ENCODE results near the gene ST6GAL1. TPM values are rescaled to one million over a fixed set of nuclear protein-coding genes. Genes with fewer than 3 reads are reported as not detected.

ST6GAL1 gene
- total RNA-seq, 1 donor: 3.3 TPM

GRCh38 chr3:187073581-187074098 is 143.3 kb downstream of the ST6GAL1 start:
- TF ChIP-seq CTCF (IDR thresholded peaks at IDR 0.05; ENCODE audit: insufficient read depth, low read length): no peak
- no peak for DNase-seq (ENCODE audit: low read depth)
- H3K4me3 ChIP-seq (ENCODE audit: low read depth, low read length): no peak overlapping the region

GRCh38 chr3:187074846-187075245 is 144.5 kb downstream of the ST6GAL1 start:
- DNase-seq (ENCODE audit: low read depth): no peak
- no peak for TF ChIP-seq CTCF (IDR thresholded peaks at IDR 0.05; ENCODE audit: insufficient read depth, low read length)
- H3K4me3 ChIP-seq (ENCODE audit: low read depth, low read length): no peak overlapping the region

- TF ChIP-seq CTCF (IDR thresholded peaks at IDR 0.05; ENCODE audit: insufficient read depth, low read length): no peak
- H3K4me3 ChIP-seq (ENCODE audit: low read depth, low read length): no peak overlapping the region
- DNase-seq (ENCODE audit: low read depth): no peak
Measured at GRCh38 chr3:187076297-187076696, 146.0 kb downstream of the ST6GAL1 start.

DNA sequence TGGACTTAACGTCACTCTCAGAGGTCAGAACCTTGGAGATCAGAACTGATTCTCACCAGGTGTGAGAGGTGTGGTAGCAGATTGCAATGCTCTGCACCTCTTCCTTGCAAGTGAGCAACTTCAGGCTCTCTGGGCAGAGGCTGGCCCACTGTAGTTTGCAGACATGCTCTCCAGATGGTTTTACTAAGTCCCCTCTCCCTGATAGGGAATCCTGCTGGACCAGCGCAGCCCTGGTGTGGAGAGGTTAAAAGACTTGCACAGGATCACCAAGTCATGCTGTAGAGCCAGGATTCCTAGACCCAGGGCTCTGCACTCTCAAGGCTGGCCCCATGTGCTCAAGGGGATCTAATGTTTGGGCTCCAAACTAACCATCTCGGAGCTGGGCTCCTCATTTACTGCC is 146.8 kb downstream of the ST6GAL1 start:
- no peak for TF ChIP-seq CTCF (IDR thresholded peaks at IDR 0.05; ENCODE audit: insufficient read depth, low read length)
- DNase-seq (ENCODE audit: low read depth): no peak
- no peak overlapping the region for H3K4me3 ChIP-seq (ENCODE audit: low read depth, low read length)

GRCh38 chr3:187077537-187077936 is 147.2 kb downstream of the ST6GAL1 start:
- no peak for DNase-seq (ENCODE audit: low read depth)
- TF ChIP-seq CTCF (IDR thresholded peaks at IDR 0.05; ENCODE audit: insufficient read depth, low read length): no peak

GRCh38 chr3:187079090-187080022 is 149.0 kb downstream of the ST6GAL1 start:
- TF ChIP-seq CTCF (IDR thresholded peaks at IDR 0.05; ENCODE audit: insufficient read depth, low read length): no peak
- no peak overlapping the region for H3K4me3 ChIP-seq (ENCODE audit: low read depth, low read length)
- no peak for DNase-seq (ENCODE audit: low read depth)

More at GRCh38 chr3:187077537-187077936, 147.2 kb downstream of the ST6GAL1 start:
- H3K4me3 ChIP-seq (ENCODE audit: low read depth, low read length): no peak overlapping the region
